HG02938 (cell line): ENCODE measurements around the gene EIF3I.

ENCODE experiments used
- ATAC-seq: cut with Tn5 transposase; IDR thresholded peaks from one replicate; pipeline ENCODE4 v1.9.1; 2021; ENCODE audit warnings: mild to moderate bottlenecking, moderate library complexity; ENCODE audit not compliant: unreplicated experiment

EIF3I gene

DNA sequence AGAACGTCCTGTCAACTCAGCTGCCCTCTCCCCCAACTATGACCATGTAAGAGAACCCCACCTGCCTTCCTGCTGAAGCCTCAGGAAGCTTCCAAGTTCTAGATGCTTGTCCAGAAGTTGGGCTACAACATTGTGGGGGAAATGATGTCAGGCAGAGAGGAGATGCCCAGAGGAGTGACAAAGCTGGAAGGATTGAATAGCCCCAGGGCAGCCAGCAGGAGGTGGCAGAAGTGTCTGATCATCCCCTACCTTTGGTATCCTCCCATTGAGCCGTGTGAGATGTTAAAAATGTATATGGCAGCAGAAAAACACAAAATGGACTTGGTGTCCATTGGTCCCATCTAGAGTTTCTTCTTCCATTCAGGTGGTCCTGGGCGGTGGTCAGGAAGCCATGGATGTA, 6.6 kb downstream of the EIF3I start:
- ATAC-seq = no peak

DNA sequence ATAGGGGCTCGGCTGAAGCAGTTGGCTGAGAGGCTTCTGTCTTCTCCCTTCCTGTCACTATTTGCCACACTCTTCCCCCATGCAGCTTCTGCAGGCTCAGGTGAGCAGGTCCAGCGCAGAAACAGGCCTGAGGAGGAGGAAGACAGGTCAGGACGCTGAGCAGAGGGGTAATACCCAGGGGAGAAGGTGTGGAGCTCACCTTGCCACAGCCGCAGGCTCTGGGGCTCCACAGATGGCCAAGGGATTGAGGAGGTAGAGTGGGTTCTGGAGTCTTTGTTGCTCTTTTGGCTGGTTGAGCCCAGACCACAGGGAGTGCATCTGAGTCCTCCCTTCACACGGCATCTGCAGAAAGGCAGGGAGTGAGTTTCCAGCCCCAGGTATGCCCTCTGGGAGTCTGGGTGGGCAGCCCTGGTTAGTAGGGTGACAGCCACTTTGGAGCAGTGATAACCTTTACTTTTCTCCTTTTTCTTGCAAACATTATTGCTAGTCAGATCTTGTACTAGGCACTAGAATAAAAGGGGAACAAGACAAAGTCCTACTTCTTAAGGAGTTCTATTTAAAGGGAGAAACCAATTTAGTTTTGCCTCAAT, 9.7 kb downstream of the EIF3I start:
- no peak for ATAC-seq

DNA sequence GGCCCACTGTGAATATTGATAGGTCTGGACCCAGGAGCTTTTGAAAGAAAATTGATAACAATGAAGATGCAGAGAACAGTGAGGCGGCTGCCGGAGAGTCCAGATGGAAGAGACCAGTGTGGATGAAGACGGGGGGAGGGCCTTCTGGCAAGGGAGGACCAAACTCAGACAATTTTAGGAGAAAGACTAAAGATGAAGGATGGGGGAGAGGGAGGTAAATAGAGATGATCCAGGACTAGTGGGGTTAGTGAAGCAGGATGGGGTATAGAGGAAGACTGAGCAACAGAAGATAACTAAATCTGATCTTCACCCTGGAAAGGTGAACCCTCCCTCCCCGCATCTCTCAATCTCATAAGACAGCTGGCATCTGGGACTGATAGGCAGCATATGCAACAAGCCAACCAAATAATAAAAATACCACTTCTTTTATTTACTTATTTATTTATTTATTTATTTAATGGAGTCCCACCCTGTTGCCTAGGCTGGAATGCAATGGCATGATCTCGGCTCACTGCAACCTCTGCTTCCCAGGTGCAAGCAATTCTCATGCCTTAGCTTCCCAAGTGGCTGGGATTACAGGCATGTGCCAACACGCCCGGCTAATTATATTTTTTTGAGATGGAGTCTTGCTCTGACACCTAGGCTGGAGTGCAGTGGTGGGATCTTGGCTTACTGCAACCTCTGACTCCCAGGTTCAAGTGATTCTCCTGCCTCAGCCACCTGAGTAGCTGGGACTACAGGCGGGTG, 10.5 kb downstream of the EIF3I start:
- no peak for ATAC-seq

DNA sequence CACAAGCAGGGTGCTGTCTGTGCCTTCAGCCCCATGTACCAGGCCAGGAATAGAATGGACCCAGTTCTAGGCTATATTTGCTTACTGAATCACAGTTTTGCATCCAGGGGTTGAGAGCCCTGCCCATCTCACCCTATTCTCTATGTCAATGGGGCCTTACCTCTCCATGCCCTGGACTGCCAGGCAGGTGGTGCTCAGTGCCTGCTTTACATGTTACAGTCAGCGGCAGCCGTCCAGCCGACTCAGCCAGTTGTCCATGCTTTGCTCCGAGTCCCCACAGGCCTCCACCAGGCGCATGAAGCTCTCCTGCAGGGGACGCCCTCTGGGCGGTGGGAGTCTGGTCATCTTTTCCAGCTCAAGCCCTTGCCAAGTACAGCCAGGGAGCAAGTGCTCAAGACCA, 12.6 kb downstream of the EIF3I start:
- ATAC-seq = no peak

DNA sequence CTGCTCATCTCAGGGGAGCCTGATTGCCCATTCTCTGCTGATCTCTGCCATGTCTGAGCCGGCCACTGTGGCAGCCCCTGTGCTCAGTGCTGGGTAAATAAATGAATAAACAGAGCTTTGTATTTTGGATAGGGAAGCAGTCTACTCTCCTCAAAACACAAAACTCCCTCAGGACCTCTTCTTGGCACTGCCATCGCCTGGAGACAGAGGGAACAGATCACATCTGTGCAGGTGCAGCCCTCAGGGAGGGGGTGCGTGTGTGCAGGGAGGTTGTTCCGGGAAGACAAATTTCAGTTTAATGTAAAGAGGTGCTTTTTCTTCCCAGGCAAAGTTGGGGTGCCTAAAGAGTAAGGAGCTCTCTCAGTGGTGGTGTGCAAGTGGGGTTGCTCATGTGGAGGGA, 17.1 kb downstream of the EIF3I start:
- no peak for ATAC-seq

DNA sequence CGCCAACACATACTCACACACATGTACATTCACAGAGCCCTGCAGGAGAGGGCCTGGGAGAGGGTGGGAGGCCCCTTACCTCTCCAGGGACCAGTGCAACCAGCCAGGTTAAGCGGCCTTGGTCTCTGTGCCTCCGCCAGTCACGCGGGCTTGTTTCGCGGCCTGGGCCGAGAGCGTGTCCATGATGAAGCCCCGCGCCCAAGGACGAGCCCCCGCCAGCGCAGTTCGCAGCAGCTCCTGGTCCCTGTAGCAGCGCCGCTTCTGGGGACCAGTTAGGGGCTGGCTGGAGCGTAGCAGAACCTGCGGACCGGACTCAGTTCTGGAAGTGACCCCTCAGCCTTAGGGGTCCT, 17.6 kb downstream of the EIF3I start:
- no peak for ATAC-seq

DNA sequence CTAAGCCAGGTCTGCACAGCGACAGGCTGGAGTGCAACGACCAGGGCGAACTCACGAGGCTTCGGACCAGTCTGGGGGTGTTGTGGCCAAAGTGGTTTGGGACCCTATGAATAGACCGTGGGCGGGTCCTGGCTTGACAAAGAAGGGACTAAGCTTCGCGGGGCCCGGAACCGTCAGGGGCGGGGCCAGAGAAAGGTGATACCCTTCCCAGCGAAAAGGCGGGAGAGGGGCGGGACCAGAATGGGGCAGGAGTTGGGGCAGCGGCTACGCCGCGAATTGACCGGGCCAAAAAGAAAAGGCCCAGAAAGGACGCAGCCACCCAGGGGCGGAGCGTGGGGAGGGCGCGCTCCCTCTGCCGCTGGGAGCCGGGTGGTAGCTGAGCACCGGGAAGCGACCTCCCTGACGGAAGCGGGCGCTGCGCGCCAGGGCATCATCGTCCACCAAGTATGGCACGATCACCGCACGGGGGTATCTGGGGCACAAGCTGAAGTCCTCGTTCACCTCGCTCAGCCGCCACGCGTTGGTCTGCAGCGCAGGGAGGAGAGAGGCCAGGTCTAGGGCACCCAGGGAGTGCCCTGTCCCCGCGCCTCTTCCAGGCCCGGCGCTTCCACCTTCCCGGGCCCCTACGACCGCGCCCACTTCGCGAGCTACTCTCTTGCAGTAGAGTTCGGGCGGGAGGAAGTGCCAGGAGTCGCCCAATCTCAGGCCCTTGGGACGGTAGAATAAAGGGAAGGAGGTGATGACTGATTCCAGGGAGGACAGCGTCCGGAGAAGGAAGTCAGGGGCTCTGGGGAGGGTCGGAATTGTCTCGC, 18.1 kb downstream of the EIF3I start:
- no peak for ATAC-seq

DNA sequence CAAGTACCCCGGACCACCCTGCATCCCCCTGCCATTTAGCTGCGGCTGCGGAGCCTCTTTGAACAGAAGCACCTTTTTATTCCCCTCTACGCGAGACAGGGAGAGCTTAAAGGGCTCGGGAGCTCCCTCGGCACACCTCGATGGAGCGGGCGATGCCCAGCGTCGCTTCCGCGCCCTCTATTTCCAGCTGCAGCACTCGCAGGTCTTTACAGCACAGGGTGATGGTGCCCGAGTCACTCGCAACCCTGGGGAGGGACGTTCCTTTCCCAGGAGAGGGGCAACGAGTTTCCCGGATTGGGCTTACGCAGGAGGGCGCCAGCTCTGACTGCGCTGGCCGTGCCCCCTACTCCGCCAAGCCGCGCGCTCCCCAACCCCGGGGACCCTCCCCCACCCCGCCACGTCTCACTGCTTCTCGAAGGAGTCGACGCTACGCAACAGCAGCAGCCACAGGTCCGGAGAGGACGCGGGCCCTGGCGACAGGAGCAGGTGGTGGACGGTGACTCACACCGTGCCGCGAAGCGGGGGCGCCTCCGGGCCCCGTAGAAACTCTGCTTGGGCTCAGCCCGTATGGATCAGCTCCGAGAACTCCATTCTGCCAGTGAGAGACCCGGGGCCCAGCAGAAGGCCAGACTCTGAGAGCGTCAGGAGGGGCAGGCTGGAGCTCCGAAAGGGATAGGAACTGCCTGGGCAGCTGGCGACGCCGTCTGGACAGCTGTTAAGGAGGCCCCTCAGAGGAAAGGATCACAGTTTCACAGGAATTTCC, 19.0 kb downstream of the EIF3I start:
- no peak for ATAC-seq

DNA sequence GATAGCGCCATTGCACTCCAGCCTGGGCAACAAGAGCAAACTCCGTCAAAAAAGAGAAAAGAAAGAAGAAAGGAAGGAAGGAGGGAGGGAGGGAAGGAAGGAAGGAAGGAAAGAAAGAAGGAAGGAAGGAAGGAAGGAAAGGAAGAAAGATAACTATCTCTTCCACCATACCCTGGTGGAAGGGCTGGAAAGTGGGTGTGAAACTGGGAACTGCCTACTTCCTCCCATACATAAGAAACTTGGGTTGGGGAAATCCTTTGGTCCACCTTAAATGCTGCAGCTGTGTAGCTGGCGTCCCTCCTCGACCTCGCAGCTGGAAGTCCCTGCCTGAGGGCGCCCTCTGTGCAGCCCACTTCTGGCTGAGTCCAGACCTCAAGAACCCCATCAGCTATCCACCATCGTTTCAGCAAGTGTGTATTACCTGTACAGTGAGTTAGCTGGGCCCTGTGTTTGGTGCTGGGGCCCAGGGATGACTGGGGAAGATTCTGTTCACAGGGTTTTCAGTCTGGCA, 20.2 kb downstream of the EIF3I start:
- no peak for ATAC-seq

DNA sequence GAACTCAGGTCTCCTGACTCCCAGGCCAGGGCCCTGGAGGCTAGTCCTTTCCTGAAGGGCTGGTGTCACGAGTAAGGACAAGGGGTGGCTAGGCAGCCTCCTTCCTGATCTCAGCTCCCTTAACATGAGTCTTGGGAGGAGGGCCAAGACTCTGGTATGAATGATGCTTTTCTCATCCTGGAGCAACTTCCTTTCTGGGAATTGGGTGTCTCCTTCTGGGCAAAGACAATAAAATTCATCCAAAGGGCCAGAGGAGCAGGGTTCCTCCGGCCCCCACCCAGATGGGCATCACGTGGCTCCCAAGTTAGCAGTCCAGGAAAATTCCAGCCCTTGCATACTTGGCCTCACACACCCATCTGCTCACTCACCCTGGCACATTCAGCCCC, 24.7 kb downstream of the EIF3I start, which contains the start of gene FAM167B:
TSS of gene FAM167B (plus strand) at position 335 of the 386 bp plus-strand sequence. CDS start 200 bp downstream, outside the sequence.
- ATAC-seq = no peak

DNA sequence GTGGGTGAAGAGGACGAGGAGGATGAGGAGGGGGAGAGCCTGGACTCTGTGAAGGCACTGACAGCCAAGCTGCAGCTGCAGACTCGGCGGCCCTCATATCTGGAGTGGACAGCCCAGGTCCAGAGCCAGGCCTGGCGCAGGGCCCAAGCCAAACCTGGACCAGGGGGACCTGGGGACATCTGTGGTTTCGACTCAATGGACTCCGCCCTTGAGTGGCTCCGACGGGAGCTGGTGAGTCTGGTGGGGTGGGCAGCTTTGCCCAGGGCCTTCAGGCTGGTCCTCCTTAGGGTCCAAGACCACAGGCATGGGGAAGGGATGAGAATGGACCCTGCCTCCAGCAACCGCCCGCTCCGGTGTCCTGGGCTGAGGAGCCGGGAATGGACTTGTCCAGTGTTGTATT, 25.2 kb downstream of the EIF3I start:
- no peak for ATAC-seq

DNA sequence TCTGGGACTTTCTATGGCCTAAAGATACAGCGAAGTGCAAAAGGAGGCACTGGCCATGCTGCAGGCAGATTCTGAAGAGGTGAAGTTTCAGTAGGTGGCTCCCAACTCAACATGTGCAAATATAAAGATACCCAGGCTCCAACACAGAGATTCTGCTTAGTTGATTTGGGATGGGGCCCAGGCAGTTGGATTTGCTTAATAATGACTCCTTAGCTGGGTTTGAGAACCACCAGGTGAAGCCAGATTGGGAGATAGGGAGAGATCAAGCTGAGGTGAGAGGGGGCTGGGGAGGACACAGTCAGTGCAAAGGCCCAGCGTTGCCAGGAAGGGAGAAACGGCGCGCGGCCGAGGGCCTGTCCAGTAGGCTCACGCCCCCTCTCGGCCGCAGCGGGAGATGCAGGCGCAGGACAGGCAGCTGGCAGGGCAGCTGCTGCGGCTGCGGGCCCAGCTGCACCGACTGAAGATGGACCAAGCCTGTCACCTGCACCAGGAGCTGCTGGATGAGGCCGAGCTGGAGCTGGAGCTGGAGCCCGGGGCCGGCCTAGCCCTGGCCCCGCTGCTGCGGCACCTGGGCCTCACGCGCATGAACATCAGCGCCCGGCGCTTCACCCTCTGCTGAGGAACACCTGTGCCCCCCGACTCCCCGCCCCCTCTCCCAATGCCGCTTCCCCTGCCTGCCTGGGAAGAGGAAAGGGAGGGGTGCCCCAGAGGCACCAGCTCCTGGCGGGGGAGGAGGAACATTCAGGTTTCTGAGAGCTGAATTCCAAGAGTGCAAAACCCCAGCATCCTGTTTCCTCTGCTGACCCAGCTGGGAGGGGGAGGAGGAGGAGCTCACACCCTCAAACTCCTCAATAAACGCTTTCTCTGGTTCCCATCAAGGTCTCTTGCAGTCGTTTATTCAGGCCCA, 26.0 kb downstream of the EIF3I start:
- ATAC-seq = no peak

DNA sequence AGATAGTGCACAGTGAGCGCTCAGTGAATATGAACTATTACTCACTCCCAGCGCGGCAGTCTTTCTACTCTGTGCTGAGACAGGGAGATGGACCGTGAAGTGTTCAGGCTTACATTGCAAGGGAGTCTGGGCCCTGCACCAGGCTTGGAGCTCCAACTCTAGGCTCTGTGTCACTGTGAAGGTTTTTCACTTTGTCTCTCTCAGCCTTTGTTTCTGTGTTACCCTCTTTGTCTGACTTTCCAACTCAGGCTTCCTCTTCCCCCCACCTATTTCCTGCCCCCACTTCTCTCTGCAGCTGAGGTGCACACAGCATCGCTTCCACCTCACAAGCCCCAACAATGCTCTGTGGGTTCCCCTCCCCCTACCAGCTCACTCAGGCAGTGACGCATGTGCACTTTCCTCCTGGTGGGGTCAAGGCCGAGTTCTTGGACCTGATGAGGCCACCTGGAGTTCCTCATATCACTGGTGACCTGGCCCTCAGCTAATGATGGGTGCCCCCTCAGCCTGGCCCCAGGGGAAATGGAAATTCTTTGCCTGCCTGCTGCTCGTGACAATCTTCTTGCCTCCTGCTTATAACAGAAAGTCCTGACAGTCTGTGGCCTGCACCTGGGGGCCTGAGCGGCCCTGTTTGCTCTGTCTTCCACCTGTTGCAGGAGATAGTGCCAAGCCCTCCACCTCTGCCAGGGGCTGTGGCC, 27.8 kb downstream of the EIF3I start:
- peak; percentile 49 for ATAC-seq

DNA sequence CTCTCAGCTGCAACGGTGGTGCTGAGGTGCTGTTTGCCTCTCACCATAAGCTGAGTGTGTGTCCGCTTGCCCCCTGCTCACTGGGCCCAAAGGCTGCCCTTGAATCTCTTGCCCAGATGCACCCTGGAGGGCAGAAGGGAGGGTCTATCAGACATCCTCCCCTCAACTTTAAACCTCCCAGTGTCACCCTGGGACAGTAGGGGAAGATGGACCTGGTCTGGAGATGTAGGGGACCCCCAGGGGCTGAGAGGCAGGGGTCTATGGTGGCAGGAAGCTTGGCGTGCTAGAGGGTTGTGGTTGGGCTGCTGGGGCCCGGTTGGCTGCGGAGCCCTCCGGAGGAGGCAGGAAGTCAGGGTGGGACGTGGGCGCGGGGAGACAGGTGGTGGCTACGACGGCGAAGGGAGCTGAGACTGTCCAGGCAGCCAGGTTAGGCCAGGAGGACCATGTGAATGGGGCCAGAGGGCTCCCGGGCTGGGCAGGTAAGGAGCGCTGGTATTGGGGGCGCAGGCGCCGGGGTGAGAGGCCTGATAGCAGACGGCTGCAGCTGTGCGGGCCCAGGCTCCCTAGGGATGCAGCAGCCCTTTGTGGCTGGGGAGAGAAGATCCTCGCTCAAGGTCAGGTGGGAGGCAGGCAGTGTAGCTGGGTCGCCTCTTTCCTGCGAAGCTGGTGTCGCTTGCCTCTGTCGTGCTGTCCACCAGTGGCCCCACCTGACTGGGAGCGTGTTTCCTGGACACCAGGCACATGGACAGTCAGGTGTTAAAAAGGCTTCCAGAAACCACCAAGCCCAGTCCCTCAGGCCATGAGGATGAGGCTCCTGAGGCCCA, 28.9 kb downstream of the EIF3I start, which contains the start of gene LCK:
TSS of gene LCK (plus strand) at position 373 of the 824 bp plus-strand sequence. CDS start 23,065 bp downstream, outside the sequence.
- ATAC-seq = no peak

DNA sequence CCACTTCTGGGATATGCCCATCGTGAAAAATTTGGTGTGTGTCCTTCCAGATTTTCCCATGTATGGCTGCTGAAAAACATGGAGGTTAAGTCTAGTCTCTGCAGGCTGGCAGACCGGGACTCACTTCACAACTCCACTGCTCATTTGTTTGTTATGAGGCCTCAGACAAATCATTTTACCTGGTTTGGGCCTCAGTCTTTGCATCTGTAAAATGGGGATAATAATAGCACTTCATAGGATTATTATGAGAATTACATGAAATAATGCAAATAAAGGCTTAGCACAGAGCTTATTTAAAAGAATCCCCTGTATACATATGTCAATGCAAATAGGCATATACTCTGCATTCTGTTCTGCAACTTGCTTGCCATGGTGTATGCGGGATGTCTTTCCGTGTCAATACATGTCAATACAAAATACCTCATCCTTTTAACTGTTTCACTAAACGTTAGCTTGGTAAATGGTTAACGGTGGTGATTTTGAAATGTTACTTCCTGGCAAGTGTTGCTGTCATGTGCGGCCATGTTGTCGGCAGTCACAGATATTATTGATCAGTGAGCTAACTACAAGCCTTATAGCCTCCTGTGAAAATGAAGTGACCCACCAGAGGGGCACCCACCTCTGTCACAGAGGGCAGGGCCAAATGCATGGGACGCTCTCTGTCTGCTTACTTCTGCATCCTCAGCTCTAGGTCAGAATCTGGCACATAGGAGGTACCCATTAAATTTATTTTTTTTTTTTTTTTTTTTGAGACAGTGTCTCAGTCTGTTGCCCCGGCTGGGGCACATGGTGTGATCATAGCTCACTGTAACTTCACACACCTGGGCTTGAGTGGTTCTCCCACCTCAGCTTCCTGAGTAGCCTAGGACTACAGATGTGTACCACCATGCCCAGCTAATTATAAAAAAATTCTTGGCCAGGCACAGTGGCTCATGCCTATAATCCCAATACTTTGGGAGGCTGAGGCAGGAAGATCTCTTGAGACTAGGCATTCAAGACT, 33.2 kb downstream of the EIF3I start:
- ATAC-seq = no peak

DNA sequence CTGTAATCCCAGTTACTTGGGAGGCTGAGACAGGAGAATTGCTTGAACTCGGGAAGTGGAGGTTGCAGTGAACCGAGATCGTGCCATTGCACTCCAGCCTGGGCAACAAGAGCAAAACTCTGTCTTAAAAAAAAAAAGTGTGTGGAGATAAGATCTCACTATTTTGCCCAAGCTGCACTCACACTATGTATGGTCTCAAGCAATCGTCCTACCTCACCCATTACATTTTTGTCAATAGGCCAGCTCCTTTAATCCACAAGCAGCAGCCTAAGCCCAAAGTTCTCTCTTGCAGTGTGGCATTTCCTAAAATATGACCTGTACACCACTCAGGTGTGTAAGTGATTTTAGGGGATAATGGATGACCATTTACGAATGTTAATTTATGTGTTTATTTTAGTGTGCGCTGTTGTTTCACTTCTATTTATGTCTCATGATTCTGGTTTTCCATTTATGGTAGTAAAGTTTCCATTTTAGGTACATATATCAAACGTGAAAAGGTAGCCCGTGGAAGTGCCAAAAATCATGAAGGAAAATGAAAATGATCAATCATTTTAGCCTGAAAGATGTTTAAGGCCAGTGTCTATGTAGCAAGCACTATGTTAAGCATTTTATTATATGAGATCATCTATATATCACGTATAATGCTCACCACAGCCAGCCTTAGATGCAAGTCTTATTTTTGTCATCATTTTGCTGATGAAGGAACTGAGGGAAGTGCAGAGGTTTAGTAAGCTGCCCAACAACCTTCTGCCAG, 34.4 kb downstream of the EIF3I start:
- no peak for ATAC-seq

DNA sequence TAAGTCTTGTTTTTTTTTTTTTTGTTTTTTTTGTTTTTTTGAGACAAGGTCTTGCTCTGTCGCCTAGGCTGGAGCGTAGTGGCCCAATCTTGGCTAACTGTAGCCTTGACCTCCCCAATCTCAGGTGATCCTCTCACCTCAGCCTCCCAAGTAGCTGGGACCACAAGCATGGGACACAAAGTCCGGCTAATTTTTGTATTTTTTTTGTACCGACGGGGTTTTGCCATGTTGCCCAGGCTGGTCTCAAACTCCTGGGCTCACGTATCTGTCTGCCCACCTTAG, 35.0 kb downstream of the EIF3I start:
- ATAC-seq = no peak
